Limb (tissue), 2 donors: ENCODE results near the gene TMEM131.
A peak's percentile ranks its signal among the peaks of the same experiment; 100 is the strongest.
"Not testable (repeated sequence)": the region's sequence is repeated elsewhere in the genome, so short reads cannot be mapped to it uniquely, and the experiment has no call there.

Source experiments
- DNase-seq, 2 donors: peaks; one replicate each; pipeline ENCODE4 v3.0.0-alpha.2; 2016; ENCODE audit errors: extremely low spot score in 2 of 2

Gene TMEM131

GRCh38 chr2:97914691-97915213 lies 81.0 kb downstream of the TMEM131 start:
- peak in 1 of 2 donors; percentile 12 for DNase-seq

GRCh38 chr2:97913846-97914245 lies 81.9 kb downstream of the TMEM131 start:
- no peak for DNase-seq

GRCh38 chr2:97911922-97912575 lies 83.7 kb downstream of the TMEM131 start:
- no peak for DNase-seq

- DNase-seq = no peak
Measured at GRCh38 chr2:97911206-97911921, 84.4 kb downstream of the TMEM131 start.

- no peak for DNase-seq
Measured at GRCh38 chr2:97910403-97911205, 85.1 kb downstream of the TMEM131 start.

GRCh38 chr2:97908208-97908676 lies 87.5 kb downstream of the TMEM131 start:
- DNase-seq = no peak

- no peak for DNase-seq
Measured at GRCh38 chr2:97907369-97908100, 88.2 kb downstream of the TMEM131 start.

- DNase-seq = no peak
Measured at GRCh38 chr2:97906307-97906706, 89.4 kb downstream of the TMEM131 start.

- DNase-seq = no peak
Measured at GRCh38 chr2:97905294-97905693, 90.5 kb downstream of the TMEM131 start.

GRCh38 chr2:97901862-97902261 lies 93.9 kb downstream of the TMEM131 start:
- DNase-seq = no peak

- DNase-seq = no peak
Measured at GRCh38 chr2:97900806-97901205, 94.9 kb downstream of the TMEM131 start.

GRCh38 chr2:97893042-97893441 lies 102.7 kb downstream of the TMEM131 start:
- not testable (repeated sequence) for DNase-seq

- no peak for DNase-seq
Measured at GRCh38 chr2:97891611-97892010, 104.1 kb downstream of the TMEM131 start.

GRCh38 chr2:97889156-97889555 lies 106.6 kb downstream of the TMEM131 start:
- no peak for DNase-seq

GRCh38 chr2:97885841-97886240 lies 109.9 kb downstream of the TMEM131 start:
- no peak for DNase-seq

GRCh38 chr2:97880334-97880733 lies 115.4 kb downstream of the TMEM131 start:
- DNase-seq = no peak

GRCh38 chr2:97878865-97879264 lies 116.9 kb downstream of the TMEM131 start:
- no peak for DNase-seq

GRCh38 chr2:97878317-97878716 lies 117.4 kb downstream of the TMEM131 start:
- DNase-seq = not testable (repeated sequence)

- no peak for DNase-seq
Measured at GRCh38 chr2:97871096-97871780, 124.5 kb downstream of the TMEM131 start.

- peak in 1 of 2 donors; percentile 48 for DNase-seq
Measured at GRCh38 chr2:97870396-97870843, 125.3 kb downstream of the TMEM131 start.
